ENCODE results near the gene IPO5.

- TF ChIP-seq CTCF (IDR thresholded peaks at IDR 0.05): no peak
- TF ChIP-seq POLR2A (IDR thresholded peaks at IDR 0.05): no peak
- TF ChIP-seq POLR2AphosphoS5 (IDR thresholded peaks at IDR 0.05): no peak
These were observed 53.5 kb downstream of the IPO5 start for GRCh38 chr13:98007001-98007400.

All from breast epithelium (tissue), 3 donors.